Stimulated activated CD8-positive, alpha-beta memory T cell treated with anti-CD3 and anti-CD28 coated beads, Interleukin-2, amount 100 ng/mL, for 1 hour (primary cell): Measurements from ENCODE around the gene METTL25B.

ENCODE experiments used
- DNase-seq, 2 donors: peaks; one replicate each; pipeline ENCODE4 v3.0.0-alpha.2; 2020; ENCODE audit warnings: low read depth in 2 of 2

The METTL25B gene

DNA sequence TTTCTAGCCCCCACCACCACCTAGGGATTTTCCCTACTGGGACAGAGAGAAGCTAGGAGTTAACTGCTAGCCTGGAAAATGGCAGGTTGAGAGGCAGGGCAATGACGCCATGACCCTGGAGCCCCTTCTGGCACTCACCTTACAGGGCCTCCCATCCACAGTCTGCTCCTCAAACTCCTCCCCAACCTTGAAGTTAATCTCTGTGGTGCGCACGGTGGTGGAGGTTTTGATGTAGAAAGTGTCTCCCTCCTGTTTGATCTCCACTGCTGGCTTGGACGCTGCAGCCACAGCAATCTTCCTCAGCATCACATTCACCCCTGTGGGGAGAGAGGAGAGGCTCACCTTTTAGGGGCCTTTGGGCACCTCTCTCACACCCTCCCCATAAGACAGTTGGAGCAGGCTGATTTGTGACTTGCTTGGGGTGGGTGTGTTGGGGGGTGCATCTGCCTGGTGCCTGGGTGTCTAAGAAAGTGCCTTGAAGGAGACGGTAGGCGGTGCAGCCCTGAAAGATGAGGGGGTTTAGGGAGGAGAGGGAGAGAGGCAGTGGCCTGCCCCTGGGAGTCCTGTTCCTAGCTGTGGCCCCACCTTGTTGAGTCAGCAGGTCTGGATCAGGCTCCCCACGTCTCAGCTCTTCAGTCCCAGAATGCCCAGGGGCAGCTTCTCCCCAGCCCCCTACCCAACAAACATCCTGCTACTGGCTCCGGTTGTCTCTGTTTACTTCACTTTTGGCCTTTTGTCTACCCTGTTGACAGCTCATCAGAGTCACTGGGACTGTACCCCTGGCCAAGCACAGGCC is 27.3 kb upstream of the METTL25B start:
- no peak for DNase-seq

DNA sequence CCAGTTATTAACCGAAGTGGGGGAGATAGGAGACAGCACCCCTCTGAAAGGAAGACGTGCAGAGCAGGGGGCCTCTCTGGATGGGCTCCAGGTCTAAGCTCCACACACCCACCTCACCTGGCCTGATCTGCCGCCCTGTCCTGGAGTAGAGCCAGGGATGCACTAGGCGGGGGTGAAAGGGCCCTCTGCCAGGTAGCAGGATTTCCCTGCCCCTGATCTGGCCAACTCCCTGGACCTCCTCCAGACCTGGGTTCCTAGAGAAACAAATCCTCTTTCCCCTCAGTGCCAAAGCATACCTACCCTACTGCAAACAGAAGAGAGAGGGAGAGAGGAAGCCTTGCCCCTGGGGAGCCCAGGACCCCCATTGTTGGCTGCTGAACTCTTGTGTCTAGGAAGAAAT is 24.9 kb upstream of the METTL25B start:
- DNase-seq: no peak

- DNase-seq: no peak
Measured at GRCh38 chr1:156703741-156704140, 24.5 kb upstream of the METTL25B start.

GRCh38 chr1:156704166-156704711 is 24.0 kb upstream of the METTL25B start:
- DNase-seq: no peak

DNA sequence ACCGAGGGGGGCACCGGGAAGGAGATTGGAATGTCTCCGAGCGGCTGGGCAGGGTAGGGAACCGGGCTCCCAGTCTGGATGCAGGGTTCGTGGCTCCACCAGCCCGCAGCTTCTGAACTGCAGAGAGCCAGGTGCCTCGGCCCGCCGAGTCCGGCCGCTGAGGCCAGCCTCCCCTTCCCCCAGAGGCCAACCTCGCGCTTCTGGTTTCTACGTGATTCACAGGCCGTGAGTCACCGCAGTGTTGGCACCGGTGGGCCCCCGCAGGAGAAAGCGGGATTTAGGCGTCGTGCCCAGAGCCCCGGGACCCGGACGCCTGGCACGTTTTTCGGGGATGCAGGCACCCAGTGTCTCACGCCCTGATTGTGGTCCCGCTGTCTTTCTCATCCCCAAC is 23.3 kb upstream of the METTL25B start:
- no peak for DNase-seq

DNA sequence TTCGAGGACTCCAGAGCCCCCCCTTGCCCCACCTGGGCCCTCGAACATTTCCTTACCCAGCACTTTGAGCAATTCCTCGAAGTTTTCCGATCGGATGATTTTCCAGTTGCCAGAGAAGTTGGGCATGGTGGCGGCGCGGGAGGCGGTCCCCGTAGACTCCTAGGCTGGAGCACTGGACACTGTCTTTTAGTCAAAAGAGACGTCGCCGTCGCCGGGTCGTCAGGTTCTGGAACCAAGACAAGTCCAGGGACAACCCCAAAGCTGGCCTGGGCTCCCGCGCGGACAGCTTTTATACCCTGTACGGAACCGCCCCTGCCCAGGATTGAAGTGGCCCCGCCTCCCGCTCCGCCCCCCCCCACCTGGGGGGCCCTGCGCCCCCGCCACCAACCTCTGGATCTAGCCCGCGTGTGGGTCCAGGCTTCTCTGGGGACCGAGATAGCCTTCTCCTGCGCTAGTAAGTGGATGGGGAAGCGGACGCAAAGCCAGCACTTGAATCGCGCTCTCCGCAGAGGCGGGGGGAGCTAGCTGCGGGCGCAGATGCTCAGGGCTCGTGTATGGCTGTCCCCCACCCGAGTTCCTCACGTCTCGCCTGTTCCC is 22.9 kb upstream of the METTL25B start, which contains the start of gene CRABP2:
Gene CRABP2 (minus strand): TSS at position 263 of the 597 bp plus-strand sequence. CDS start 137 bp downstream, at position 126.
- peak in 1 of 2 donors; percentile 4 for DNase-seq

DNA sequence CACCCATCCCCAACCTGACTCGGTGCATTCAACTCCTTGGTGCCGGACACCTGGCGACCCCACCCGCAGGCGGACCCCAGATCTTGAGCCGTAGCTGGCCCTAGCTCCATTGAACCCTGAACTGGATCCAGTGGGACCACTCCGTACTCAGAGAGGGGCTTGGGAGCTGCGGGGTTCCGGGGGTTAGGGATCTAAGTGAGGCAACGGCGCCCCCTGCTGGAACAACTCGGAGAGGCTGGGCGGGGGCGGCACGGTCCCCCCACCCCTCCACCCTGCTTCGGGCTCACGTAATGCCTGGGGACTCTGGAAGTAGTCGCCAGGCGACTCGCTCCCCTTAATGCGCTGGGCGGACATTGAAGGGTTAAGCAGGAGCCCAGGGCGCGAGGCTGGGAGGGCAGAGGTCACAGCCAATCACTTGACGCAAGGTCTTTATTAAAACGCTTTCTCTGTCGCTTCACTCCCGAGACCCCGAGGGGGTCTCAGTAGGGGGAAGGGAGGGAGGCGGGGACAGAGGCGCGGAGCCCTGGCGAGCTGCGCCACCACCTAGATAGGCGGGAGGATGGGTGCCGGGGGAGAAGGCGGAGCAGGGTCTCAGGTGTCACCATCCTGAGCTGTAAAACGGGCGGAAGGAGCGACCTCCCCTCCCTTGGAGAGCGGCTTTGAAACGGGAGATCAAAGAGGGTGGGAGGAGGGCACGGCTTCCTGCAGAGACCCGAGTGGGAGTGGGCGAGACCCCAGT is 22.2 kb upstream of the METTL25B start:
- peak; percentile 34 to 50 for DNase-seq

- no peak for DNase-seq
Measured at GRCh38 chr1:156706657-156707416, 21.4 kb upstream of the METTL25B start.

DNA sequence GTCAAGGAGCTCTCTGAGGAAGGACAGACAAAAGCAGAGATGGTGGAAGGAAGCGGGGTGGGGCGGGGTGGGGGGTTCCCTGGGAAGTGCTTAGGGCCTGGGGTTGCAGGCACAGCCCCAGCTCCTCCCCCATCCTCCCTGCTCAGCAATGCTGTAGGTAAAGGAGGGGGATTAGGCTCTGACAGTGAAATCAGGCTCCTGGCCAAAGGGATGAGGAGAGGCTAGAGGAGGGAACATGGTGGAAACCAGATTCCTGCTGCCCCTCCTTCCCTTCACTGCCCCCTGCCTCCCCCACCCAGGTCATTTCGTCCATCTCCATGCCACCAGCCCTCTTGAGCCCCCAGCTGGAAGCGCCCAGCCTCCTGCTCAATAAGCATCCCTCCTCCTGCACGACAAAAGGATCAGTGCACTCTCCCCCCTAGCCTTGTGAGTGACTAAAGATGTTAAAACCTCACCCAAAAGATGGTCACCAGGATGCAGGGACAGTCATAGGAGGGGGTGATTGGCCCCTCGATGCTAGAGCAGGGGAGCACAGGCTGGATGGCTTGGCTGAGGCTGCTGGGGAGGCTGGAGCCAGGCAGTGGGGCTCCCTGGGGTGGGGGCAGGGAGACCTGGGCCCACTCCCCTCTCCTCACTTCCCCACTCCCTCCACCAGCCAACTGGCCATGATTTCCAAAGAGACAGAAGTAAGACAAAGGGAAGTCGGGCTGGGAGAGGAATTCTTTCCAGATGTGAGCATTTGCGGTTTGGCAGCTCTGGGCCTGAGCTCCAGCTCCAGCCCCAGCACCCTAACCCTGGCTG is 20.7 kb upstream of the METTL25B start:
- no peak for DNase-seq

- no peak for DNase-seq
Measured at GRCh38 chr1:156708218-156708661, 20.0 kb upstream of the METTL25B start.

DNA sequence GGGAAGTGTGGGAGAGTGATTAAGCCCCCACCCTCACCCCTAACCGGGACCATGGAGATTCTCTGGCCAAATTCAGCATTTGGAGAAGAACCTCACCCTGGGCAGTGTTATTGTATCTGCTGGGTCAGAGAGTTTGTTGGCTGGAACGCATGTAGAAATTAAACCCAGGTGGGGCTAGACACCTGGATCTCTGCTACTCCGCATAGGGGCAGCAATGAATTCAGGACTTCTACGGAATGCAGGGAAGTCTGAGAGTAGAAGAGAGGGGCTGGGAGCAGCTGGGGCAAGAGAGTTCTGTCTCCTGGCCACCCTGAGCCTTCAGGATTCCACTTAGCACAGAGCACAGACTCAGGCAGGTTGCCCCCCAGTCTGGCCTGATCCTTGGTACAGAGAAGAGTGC is 19.2 kb upstream of the METTL25B start:
- no peak for DNase-seq

DNA sequence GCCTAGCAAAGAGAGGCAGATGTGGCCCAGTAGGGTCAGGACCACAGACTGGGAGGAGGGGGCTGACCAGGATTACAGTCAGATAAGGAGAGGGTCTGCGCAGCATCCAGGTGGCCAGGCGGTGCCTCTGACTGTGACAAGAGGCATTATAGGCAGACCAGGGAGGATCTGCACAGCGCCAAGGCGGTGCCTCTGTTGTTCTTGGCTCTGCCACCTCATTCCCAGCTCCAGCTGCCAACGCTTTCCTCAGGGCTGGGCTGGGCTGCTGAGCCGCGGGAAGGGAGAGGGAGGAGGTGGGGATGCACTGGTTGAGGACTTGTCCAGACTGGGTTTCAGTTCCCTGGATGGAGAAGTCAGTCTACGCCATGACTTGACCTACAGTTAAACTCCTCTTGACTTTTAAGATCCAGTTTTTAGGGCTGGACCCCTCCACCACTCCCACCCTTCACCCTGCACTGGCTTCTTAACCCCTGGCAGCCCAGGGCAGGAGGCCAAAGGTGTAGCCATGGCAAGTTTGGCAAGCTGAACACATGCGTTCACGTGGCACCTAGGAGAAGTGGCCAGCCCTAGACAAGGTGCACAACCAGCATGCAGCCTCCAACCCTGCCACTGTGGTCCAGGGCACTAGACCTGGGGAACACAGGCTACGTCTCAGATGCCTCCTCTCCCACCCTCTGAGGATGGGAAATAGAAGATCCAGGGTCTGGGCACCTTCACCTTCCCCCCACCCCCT is 18.3 kb upstream of the METTL25B start:
- no peak for DNase-seq

DNA sequence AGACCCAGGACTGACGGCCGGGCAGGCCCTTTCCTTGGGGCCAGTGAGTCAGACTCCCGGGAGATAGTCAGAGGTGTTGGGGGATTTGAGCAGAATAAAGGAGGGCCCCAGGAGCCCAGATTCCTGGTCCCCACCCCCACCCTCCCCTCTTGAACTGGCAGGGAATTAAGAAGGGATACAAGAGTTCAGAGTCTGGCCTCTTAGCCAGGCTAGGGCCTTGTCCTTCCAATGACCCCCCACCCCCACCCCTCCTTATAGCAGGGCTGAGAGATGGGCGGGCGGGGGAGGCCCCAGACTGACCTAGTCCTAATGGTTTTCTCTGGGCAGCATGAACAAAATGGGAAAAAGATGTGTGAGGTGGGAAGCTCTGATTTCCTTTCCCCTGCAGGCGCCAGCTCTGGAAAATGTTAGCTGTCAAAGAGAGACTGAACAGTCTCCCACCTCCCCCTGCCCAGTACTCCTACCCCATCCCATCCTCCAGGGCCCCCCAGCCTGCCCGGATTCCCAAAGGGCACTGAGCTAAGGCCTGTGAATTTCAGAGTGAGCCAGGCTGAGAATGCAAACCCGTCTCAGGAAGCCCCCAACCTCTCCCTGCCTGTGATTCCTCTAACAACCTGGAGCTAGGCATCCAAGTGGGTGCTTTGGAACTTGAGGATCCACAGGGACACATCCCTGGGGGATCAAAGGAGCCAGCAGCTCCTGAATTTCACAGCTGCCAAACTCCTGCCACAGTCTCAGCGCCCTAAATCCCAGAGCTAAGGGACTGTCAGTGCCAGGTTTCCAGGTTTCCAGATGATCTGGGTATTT is 17.1 kb upstream of the METTL25B start:
- DNase-seq: no peak

GRCh38 chr1:156712626-156713025 is 15.6 kb upstream of the METTL25B start:
- DNase-seq: no peak

- no peak for DNase-seq
Measured at GRCh38 chr1:156714830-156715229, 13.4 kb upstream of the METTL25B start.

DNA sequence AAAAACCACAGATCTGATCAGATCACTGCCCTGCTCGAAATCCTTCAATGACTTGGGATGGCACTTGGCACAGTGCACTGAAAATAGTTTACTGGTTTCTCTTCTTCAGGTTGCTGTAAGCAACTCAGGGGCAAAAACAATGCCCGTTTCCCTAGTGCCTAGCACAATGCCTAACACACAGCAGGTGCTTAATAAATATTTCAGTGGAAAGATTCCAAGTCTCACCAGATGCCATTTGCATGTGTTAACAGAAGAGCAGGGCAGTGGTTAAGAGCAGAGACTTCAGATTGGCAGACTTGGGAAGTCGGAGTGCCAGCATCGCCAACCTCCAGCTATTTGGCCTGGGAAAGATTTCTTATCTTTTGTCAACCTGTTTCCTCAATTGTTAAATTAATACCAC is 10.9 kb upstream of the METTL25B start:
- no peak for DNase-seq

DNA sequence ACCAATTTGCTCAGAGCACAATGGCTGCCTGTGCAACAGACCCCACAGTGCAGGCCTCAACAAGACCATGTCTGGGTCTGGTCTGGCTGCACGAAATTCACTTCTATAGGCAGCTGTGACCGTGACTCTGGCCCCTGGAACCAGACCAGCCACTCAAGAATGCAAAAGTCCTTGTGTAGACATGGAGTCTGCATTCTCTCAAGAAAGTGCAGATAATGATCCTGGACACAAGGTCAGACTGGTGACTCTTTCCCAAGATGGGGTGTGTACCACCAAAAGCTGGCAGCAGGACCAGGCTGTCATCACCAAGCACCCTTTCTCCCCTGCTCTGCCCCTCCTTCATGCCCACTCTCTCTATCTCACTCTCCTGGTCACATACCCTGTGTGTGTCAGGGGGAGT is 7.1 kb upstream of the METTL25B start:
- DNase-seq: no peak

GRCh38 chr1:156721535-156721934 is 6.7 kb upstream of the METTL25B start:
- DNase-seq: no peak

DNA sequence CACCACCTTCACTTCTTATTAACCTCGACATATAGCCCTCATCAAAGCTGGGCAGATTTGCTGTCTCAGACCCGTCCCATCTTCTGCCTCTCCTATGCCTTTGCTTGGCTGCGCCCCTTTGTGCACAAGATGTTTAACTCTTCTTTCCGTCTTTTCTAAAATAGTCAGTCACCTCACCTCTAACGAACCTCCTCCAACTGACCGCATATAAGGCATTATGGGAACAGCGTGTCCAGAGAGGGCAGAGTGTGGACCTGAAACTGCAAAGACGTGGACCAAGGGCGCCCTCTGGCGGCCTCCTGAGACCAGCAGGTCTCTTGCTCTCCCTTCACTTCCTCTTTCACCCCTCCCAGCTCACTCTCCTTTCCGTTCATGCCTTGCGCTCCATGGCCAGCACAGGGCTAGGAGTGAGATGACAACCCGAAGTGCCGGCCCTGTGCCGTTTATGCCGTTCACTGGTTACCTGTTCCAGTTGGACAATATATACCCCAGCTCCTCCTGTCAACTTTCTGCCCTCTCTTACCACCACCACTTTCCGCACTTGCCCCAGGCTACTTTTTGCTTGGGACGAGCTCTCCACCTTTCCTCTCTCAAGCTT is 2.5 kb upstream of the METTL25B start:
- peak; percentile 57 to 59 for DNase-seq
